Chondrocyte (in vitro differentiated cells): ENCODE results near the gene LINC00305. TPM values are rescaled to one million over a fixed set of nuclear protein-coding genes. Genes with fewer than 3 reads are reported as not detected.

Experiments used
- DNase-seq: peaks from one replicate; pipeline ENCODE4 v3.0.0; 2021; ENCODE audit warnings: mixed read lengths, low spot score
- H3K27ac Mint-ChIP-seq: one replicate; pipeline ENCODE4 v1.8.0; 2021; ENCODE audit warnings: mild to moderate bottlenecking, moderate library complexity, mixed read lengths; ENCODE audit not compliant: unreplicated experiment
- H3K27me3 Mint-ChIP-seq: 2 replicates; pipeline ENCODE4 v1.8.0; 2021; ENCODE audit warnings: low read depth, mixed read lengths
- H3K36me3 Mint-ChIP-seq: 2 replicates; pipeline ENCODE4 v1.8.0; 2021; ENCODE audit warnings: low read depth, mixed read lengths
- H3K4me1 Mint-ChIP-seq: 2 replicates; pipeline ENCODE4 v1.8.0; 2021; ENCODE audit warnings: low read depth, mild to moderate bottlenecking, mixed read lengths
- H3K4me3 Mint-ChIP-seq: one replicate; pipeline ENCODE4 v1.8.0; 2021; ENCODE audit warnings: mild to moderate bottlenecking, moderate library complexity, mixed read lengths; ENCODE audit not compliant: unreplicated experiment
- H3K9me3 Mint-ChIP-seq: 2 replicates; pipeline ENCODE4 v1.8.0; 2021; ENCODE audit warnings: low read depth, mixed read lengths
- CTCF ChIP-seq: fragments of 200-600 bp; sonication (generic); IDR thresholded peaks from 2 replicates; pipeline ENCODE4 v1.5.0; 2021; ENCODE audit warnings: antibody characterized with exemption, mild to moderate bottlenecking, moderate library complexity
- total RNA-seq: library from RNA; stranded (reverse); gene quantifications from 3 replicates; pipeline ENCODE4 v1.2.1, GENCODE V29; 2021

The LINC00305 gene
- total RNA-seq, 1 donor from 2014 or later = not detected

GRCh38 chr18:64119916-64120315 lies 29.0 kb downstream of the LINC00305 start:
- Mint-ChIP-seq H3K27me3 (peaks cover 6% of the 10 kb centered on the region), H3K27ac (no peak overlapping the region), H3K36me3 (no peaks in the 10 kb centered on the region), H3K9me3 (no peaks in the 10 kb centered on the region), H3K4me1 (no peaks in the 10 kb centered on the region), H3K4me3 (no peak overlapping the region)
- no peak for DNase-seq
- peak; percentile 71 for TF ChIP-seq CTCF

- no peak overlapping the region for H3K27ac Mint-ChIP-seq
- no peaks in the 10 kb centered on the region for H3K4me1 Mint-ChIP-seq
- H3K27me3 Mint-ChIP-seq = peaks cover 4% of the 10 kb centered on the region
- DNase-seq = no peak
- TF ChIP-seq CTCF = no peak
- no peaks in the 10 kb centered on the region for H3K36me3 Mint-ChIP-seq
- no peaks in the 10 kb centered on the region for H3K9me3 Mint-ChIP-seq
- H3K4me3 Mint-ChIP-seq = no peak overlapping the region
Measured at GRCh38 chr18:64118406-64118805, 30.5 kb downstream of the LINC00305 start.

- no peaks in the 10 kb centered on the region for H3K27me3 Mint-ChIP-seq
- H3K4me3 Mint-ChIP-seq = no peak overlapping the region
- no peaks in the 10 kb centered on the region for H3K9me3 Mint-ChIP-seq
- H3K27ac Mint-ChIP-seq = no peak overlapping the region
- no peaks in the 10 kb centered on the region for H3K36me3 Mint-ChIP-seq
- no peak for TF ChIP-seq CTCF
- no peaks in the 10 kb centered on the region for H3K4me1 Mint-ChIP-seq
- DNase-seq = no peak
Measured at GRCh38 chr18:64116571-64117175, 32.2 kb downstream of the LINC00305 start.

- no peak overlapping the region for H3K27ac Mint-ChIP-seq
- no peaks in the 10 kb centered on the region for H3K36me3 Mint-ChIP-seq
- H3K4me3 Mint-ChIP-seq = no peak overlapping the region
- no peaks in the 10 kb centered on the region for H3K9me3 Mint-ChIP-seq
- H3K4me1 Mint-ChIP-seq = peaks cover 2% of the 10 kb centered on the region
- no peak for TF ChIP-seq CTCF
- DNase-seq = no peak
- no peaks in the 10 kb centered on the region for H3K27me3 Mint-ChIP-seq
Measured at GRCh38 chr18:64115881-64116280, 33.0 kb downstream of the LINC00305 start.

- Mint-ChIP-seq H3K27me3 (no peaks in the 10 kb centered on the region), H3K4me1 (peaks cover 2% of the 10 kb centered on the region), H3K9me3 (peaks cover 4% of the 10 kb centered on the region), H3K36me3 (no peaks in the 10 kb centered on the region), H3K27ac (no peak overlapping the region), H3K4me3 (no peak overlapping the region)
- no peak for TF ChIP-seq CTCF
- DNase-seq = no peak
Measured at GRCh38 chr18:64111950-64112349, 36.9 kb downstream of the LINC00305 start.
